ENCODE measurements around the gene MCHR1.
"Not testable (repeated sequence)": the region's sequence is repeated elsewhere in the genome, so short reads cannot be mapped to it uniquely, and the experiment has no call there.

Gene MCHR1

DNA sequence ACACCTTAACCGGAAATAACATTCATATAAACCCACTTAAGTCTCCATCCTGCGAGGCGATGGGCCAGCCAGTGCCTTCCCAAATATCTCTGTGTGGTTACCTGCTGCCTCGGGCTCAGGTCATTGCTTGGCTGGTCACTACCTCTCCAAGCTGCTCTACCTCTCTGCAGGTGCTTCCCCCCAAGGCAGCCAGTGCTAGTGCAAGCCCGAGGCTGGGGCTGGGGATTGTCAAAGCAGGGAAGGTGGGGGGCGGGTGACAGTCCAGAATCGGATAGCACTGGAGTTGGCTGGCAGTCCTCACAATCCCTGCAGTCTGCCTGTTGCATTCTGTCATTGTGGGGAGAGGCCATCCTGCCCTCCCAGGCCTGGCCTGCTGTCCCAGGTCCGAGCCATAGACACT lies 11.1 kb downstream of the MCHR1 start:
- DNase-seq (ENCODE audit: low read depth, low spot score) = no peak

DNA sequence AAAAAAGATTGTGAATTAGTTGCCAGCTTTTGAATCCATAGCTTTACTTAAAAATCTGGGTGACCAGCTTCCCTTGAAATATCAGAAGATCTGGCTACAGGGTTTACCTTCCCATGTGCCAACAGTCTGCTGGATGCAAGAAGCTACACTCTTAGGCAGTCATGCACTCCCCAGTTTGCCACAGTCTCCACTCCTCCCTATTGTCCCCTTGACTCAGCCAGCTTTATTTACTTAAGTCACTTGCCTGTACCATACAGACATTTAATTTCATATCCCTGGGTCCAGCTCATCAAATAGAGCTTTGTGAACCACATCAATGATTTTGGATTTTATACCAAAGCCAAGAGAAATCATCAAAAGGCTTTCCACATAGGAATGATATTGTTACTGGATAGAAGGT lies 12.2 kb downstream of the MCHR1 start:
- no peak for DNase-seq (ENCODE audit: low read depth, low spot score)

DNA sequence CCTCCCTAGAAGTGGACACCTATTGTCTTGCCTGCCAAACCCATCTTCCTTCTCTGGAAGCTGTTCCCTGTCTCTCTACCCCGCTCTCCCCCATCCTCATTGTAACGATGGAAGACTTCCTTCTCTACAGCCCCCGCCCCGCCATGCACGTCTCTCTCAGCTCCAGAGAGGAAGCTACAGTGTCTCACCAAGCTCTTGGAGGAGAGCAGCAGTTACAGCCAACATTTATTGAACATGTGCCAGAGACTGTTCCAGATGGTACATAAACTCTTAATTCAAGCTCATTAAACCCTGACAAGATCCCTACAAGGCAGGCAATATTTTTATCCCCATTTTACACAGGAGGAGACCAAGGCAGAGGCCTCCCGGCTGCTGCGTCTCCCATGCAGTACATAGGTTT lies 15.1 kb downstream of the MCHR1 start:
- DNase-seq (ENCODE audit: low read depth, low spot score) = no peak

DNA sequence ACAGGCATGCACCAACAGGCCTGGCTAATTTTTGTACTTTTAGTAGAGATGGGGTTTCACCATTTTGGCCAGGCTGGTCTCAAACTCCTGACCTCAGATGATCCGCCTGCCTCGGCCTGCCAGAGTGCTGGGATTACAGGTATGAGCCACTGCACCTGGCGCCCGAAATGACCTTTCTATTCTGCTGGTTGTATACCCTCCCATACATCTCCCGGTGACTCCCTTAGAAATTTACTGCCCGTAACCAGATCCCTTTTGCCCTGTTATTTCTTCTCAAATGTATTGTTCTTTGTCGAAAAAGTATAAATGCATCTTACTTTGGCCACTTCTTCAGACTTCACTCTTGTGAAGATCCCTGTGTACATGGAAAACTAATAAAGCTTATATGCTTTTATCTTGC lies 22.0 kb downstream of the MCHR1 start:
- no peak for DNase-seq (ENCODE audit: low read depth, low spot score)

DNA sequence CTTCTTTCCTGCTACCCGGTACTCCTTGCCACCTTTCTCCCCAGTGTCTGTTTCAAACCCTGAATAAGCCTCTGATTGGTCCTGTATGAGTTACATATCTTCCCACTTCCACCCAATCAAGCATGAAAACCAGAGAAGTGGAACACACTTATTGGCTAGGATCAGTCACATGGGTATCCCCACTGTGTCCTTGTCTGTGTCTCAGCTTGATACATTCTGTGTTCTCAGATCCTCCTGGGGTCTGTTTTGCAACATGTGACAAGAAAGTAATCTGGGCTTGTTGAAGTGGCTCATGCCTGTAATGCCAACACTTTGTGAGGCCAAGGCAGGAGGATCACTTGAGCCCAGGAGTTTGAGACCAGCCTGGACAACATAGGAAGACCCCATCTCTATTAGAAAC lies 23.9 kb downstream of the MCHR1 start:
- DNase-seq (ENCODE audit: low read depth, low spot score) = no peak

DNA sequence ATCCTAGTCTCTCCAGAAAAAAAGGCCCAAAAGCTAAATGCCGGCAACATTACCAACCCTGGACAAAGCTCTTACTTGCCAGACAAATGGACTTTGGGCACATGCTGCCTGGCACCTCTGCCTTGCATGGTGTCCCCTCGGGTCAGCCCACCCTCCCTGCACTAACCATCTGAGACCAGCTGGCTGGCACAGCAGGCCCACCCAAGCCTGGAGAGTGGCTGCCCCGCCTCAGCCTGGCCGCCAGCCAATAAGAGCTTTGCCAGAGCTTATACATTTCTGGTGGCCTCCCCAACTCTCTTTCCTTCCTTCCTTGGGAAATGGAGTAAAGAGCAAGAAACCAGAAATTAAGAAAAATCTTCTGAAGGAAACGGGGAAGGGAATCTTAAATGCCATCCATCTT lies 24.5 kb downstream of the MCHR1 start:
- no peak for DNase-seq (ENCODE audit: low read depth, low spot score)

DNA sequence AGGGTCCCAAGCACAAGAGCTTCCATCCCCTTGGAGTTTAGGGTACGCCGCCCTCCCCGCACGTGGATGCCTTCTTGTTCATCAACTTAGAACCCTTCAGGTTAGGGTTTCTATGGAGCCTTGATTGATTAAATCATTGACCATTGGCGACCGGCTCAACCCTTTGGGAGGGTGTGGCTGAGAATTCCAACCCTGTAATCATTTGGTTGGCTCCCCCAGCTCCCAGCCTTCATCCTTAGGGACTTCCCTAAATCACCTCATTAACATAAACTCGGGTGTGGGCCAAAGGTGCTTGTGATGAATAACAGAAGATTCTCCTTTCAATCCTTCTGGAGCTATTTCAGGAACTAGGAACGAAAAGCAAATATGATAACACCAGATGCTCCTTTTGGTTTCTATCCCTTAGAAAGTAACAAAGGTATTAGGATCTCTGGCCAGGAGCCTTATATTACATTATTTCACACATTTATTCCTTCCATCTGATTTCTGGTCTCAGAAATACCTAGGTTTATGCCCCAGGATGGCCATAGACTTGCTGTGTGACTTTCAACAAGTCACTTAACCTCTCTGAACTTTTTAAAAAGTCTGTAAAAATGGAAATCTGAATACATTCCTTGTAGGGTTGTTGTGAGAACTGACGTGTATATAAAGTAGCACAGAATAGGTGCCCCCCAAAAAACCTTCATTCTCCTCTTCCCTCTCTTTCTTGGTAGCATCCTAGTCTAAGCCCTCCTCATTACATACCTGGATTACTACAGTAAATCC lies 26.8 kb downstream of the MCHR1 start:
- DNase-seq (ENCODE audit: low read depth, low spot score) = no peak

DNA sequence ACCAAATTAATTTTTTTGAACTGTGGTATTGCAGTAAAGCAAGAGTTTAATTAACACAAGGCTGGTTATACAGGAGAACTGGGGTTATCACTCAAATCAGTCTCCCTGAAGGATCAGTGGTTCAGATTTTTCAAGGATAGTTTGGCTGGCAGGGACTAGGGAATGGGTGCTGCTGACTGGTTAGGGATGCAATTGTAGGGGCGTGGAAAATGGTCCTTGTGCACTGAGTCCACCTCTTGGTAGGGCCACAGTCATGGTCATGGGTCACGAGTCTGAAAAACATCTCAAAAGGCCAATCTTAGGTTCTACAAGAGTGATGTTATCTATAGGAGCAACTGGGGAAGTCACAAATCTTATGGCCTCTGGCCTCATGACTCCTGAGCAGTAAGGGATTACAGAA lies 27.9 kb downstream of the MCHR1 start:
- DNase-seq (ENCODE audit: low read depth, low spot score) = no peak

DNA sequence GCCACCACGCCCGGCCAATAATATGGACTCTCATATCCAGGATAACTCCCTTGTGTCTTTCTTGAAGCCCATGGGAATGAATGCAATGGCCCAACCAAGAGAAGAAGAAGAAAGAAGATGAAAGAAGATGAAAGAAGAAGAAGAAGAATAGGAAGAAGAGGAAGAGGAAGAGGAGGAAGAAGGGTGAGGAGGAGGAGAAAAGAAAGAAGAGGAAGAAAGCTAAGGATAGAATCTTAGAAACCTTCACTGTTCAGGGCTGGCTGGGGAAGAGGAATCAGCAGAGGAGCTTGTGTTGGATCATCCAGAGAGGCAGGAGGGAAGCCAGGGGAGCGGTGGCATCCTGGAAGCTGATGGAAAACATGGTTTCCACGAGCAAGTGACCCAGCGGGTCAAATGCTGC lies 28.9 kb downstream of the MCHR1 start:
- no peak for DNase-seq (ENCODE audit: low read depth, low spot score)

DNA sequence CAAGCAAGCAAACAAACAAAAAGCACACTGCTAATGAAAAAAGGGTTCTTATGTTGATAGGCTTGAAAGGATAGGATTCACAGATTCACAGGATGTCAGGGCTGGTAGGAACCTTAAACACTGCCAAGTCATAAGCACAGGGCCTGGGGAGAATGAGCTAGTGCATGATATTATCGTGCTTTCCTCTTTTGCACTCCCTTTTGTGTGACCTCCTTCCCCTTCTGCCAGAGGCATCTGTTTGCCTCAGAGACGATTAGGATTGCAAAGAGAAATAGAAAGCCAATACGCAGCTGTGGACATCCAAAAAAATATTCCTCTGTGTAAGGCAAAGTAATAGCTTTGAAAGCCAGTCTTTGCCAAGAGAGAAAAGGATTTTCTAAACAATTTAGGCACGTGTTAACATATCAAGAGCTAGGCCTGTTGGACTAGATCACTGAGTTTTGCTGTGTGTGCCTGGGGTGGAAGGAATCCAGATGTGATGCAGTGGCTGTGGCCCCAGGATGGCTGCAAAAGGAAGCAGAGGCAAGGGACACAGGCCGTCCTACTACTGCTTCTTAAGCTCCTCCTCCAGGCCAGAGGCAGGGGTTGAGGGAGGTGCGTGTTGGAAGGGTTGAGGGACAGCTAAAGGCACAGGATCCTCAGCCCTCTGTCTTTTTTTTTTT lies 30.6 kb downstream of the MCHR1 start:
- DNase-seq (ENCODE audit: low read depth, low spot score) = no peak

DNA sequence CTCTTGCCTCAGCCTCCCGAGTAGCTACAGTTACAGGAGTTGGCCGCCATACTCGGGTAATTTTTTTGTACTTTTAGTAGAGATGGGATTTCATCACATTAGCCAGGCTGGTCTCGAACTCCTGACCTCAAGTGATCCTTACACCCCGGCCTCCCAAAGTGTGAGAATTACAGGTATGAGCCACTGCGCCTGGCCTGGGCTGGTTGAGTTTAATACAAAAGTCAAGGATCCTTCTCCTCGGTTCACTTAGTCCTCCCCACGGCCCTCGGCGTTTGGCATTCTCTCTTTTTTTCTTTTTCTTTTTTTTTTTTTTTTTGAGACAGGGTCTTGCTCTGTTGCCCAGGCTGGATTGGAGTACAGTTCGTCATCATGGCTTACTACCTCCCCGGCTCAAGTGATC lies 33.0 kb downstream of the MCHR1 start:
- DNase-seq (ENCODE audit: low read depth, low spot score) = no peak

DNA sequence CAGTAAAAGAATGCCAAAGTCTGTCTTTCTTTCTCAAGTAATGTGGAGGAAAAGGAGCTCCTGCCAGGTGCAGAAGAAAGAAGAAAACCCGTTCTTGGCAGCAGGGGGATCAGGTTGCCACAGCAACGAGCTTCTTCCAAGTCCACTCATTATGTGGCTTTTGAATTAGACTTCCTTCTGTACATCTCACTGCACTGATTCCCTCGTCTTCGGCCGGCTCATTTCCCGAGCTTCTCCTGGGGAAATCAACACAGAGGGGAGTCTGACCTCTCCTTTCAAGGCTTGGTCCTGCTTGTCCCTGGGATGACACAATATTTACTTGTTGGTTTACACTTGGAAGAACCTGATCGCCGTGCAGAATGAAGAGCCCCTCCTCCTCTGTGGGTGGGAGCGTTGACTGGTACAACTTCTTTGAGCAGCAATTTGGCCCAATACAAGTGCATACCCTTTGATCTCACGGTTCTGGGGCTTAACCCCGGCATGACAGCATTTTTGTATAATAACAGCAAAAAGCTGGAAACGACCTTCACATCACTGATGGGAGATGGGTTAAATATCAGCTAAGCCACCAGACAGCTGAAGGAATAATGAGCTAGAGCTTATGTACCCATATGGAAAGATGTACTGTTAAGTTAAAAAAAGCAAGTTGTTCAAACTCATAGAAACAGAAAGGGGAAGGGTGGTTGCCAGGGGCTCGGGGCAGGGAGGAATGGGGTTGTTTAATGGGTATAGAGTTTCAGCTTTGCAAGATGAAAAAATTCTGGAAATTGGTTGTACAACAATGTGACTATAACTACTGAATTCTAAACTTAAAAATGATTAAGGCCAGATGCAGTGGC lies 35.4 kb downstream of the MCHR1 start:
- DNase-seq (ENCODE audit: low read depth, low spot score) = no peak

DNA sequence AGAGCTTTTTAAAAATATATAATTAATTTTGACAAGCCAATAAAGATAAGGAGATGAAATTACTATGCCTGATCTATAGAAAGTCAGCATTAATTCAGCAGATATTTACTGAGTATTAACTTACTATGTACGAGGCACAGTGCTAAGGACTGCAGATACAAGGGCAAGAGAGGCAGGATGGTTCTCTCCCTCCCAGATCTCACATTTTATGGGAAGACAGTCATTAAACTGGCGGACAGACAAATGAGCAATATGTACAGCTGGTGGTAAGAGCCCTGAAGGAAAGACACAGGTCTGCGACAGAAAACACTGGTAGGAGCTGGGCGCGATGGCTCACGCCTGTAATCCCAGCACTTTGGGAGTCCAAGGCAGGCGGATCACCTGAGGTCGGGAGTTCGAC lies 36.8 kb downstream of the MCHR1 start:
- DNase-seq (ENCODE audit: low read depth, low spot score) = no peak

DNA sequence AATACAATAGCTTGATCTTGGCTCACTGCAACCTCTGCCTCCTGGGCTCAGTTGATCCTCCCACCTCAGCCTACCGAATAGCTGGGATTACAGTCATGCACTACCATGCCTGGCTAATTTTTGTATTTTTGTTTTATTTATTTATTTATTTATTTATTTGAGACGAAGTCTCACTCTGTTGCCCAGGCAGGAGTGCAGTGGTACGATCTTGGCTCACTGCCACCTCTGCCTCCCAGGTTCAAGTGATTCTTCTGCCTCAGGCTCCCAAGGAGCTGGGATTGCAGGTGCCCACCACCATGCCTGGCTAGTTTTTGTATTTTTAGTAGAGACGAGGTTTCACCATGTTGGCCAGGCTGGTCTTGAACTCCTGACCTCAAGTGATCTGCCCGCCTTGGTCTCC lies 38.4 kb downstream of the MCHR1 start:
- not testable (repeated sequence) for DNase-seq (ENCODE audit: low read depth, low spot score)

DNA sequence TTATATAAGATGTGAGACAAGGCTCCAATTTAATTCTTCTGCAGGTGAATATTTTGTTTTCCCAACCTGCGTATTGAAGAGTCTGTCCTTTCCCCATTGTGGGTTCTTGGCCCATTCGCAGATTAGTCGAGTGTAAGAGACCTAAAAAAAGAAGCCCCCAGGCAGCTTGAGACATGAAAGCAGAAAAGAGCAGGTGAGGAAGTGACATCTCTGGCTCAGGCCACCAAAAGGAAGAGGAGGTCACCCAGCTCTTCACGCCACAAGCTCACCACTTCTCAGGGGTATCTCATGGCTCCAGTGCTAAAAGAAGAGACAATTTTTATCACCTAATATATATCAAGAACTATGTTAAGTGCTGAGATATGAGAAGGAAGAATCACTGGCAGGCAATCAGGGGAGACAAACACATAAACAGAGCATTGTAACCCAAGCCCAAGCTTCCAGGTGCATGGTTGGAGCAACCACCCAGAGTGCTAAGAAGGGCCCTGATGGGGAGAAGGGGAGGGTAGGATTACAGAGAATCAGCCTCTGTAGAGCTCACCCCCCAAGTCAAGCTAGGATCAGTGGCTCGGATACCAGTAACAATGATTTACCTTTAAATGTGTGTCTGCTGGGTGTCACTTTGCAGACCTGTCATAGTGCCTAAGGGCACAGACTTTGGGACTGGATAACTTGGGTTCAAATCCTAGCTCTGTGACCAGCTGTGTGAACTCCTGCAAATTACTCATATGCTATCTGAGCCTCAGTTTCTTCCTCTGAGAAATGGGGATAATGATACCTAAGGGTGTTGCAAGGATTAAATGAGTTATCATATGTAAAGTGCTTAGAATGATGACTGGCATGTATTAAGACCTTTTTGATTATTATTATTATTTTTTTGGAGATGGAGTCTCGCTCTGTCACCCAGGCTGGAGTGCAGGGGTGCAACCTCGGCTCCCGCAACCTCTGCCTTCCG lies 39.2 kb downstream of the MCHR1 start:
- DNase-seq (ENCODE audit: low read depth, low spot score) = no peak

DNA sequence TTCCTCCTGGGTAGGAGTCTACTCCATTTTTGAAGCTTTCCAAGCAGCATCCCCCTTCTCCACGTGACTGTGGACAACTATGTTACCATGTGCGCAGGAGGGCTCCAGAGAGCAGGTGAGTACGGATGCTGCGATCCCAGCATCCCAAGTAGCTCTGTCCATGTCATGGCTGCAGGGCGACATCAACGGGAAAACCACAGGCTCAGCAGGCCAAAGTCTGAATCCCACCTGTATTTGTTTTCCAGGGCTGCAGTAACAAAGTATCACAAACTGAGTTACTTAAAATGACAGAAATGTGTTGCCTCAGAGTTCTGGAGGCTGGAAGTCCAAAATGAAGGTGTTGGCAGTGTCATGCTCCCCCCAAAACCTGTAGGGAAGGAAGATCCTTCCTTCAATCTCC lies 40.3 kb downstream of the MCHR1 start:
- no peak for DNase-seq (ENCODE audit: low read depth, low spot score)

DNA sequence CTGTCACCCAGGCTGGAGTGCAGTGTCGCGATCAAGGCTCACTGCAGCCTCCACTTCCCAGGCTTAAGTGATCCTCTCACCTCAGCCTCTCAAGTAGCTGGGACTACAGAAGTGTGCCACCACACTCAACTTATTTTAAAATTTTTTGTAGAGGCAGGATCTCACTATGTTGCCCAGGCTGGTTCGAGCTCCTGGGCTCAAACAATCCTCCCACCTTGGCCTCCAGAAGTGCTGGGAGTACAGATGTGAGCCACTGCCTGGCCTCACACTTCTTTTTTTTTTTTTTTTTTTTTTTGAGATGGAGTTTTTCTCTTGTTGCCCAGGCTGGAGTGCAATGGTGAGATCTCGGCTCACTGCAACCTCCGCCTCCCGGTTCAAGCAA lies 40.9 kb downstream of the MCHR1 start:
- not testable (repeated sequence) for DNase-seq (ENCODE audit: low read depth, low spot score)

DNA sequence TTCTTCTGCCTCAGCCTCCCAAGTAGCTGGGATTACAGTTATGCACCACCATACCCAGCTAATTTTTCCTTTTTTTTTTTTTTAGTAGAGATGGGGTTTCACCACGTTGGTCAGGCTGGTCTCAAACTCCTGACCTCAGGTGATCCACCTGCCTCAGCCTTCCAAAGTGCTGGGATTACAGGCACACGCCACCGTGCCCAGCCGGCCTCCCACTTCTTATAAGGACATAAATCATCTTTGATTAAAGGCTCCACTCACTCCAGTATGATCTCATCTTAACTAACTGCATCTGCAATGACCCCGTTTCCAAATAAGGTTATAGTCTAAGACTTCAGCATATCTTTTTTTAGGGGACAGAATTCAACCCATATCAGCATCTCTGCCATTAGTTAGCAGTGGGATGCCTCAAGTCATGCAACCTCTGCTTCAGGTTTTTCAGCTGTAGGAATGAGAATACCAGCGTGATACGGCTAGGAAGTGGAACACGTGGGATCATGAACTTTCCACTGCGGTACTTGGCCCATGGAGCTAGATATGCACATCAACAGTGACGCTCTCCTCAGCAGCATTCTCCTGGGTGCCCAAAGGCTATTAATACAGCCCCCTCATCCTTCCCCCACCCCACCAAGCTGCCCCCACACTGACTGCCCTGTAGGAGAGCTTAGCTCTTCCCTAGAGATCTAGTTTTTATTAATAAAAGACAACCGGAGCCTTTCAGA lies 41.4 kb downstream of the MCHR1 start:
- no peak for DNase-seq (ENCODE audit: low read depth, low spot score)

DNA sequence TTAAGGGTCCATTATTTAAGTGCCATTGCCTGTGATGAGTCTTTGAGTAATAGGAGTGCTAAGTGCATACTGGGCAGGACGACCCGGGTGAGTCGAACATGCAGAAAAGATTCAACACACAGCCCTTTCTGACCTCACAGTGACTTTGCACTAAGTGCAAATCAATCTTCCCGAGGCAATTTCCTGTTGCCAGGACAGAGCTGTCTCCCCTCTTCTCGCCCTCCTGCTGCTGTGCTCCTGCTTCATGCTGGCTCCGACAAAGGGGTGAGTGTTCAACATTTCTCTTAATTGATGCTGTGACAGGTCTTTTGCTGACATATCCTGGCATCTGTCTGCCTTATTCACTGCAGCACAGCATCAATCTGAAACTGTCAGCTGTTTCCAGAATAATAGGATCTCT lies 42.0 kb downstream of the MCHR1 start:
- no peak for DNase-seq (ENCODE audit: low read depth, low spot score)

DNA sequence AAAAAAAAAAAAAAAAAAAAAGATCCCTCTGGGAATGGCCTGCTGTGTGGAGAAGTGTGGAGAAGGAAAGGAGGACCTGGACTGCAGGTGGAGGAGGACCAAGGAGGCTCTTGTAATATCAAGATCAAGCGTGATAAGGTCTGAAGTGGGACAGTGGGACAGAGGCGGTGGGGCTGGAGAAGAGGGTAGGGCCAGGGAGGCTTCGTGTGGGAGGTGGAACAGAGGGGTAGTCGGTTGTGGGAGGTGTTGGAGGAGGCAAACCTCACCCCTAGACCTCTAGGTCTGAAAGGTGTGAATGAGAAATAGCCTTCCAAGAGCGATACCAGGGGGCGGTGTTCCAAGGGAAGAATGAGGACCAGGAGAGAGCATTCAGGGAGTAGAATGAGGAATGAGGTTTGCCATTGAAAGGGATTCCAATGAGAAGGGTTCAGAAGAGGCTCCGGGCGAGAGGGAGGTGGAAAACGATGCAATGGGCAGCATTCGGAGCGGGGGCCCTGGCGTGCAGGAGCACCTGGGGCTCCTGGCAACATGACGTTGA lies 44.2 kb downstream of the MCHR1 start:
- no peak for DNase-seq (ENCODE audit: low read depth, low spot score)

DNA sequence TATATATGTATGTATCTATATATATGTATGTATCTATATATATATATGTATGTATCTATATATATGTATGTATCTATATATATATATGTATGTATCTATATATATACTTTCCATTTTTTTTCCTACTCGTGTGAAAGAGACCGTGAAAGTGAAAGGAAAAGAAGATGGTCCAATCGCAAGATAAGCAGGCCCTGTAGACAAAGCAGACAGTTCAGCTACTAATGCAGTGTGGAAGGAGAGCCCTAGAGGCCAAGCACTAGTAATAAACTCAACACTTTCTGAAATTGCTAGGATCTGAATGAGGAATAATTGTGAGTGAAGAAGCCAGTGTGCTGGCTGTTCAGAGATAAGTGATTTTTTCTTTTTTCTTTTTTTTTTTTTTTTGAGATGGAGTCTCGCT lies 47.2 kb downstream of the MCHR1 start:
- DNase-seq (ENCODE audit: low read depth, low spot score) = no peak

Data from iPS DF 19.7 (cell line).